Islet precursor cell (in vitro differentiated cells): Measurements from ENCODE around the gene TAF6.

ENCODE experiments used
- DNase-seq: peaks from one replicate; pipeline ENCODE4 v3.0.0-alpha.2; 2018

The TAF6 gene

GRCh38 chr7:100119072-100119969, at the start of gene TAF6, which contains the start of gene CNPY4:
Gene TAF6, minus strand, starts transcription at chr7:100119358. Its CDS starts 5,149 bp downstream, at chr7:100114209.
Gene CNPY4, plus strand, starts transcription at chr7:100119634. Its CDS starts 111 bp downstream, at chr7:100119745.
- DNase-seq = peak; percentile 96

- peak; percentile 51 for DNase-seq
Observed at GRCh38 chr7:100167912-100168323, 48.8 kb upstream of the TAF6 start.

- peak; percentile 51 for DNase-seq
Observed at GRCh38 chr7:100166970-100167911, 48.1 kb upstream of the TAF6 start.

- DNase-seq = no peak
Observed at GRCh38 chr7:100166317-100166940, 47.3 kb upstream of the TAF6 start.

GRCh38 chr7:100163871-100164270, 44.7 kb upstream of the TAF6 start:
- no peak for DNase-seq

GRCh38 chr7:100163006-100163531, 43.9 kb upstream of the TAF6 start:
- peak; percentile 81 for DNase-seq

- DNase-seq = no peak
Observed at GRCh38 chr7:100160067-100160466, 40.9 kb upstream of the TAF6 start.

- no peak for DNase-seq
Observed at GRCh38 chr7:100159099-100159623, 40.0 kb upstream of the TAF6 start.

GRCh38 chr7:100158229-100159098, 39.3 kb upstream of the TAF6 start, which contains the start of gene TRAPPC14:
Gene TRAPPC14, minus strand, starts transcription at chr7:100158723. Its CDS starts 224 bp downstream, at chr7:100158499.
- peak; percentile 96 for DNase-seq

- DNase-seq = peak; percentile 93
Observed at GRCh38 chr7:100157334-100158228, 38.4 kb upstream of the TAF6 start.

- no peak for DNase-seq
Observed at GRCh38 chr7:100157069-100157333, 37.8 kb upstream of the TAF6 start.

- DNase-seq = peak; percentile 54
Observed at GRCh38 chr7:100156331-100157068, 37.3 kb upstream of the TAF6 start.

- no peak for DNase-seq
Observed at GRCh38 chr7:100155553-100156317, 36.6 kb upstream of the TAF6 start.

GRCh38 chr7:100154651-100155491, 35.7 kb upstream of the TAF6 start:
- DNase-seq = no peak

- no peak for DNase-seq
Observed at GRCh38 chr7:100153708-100154535, 34.8 kb upstream of the TAF6 start.

- DNase-seq = no peak
Observed at GRCh38 chr7:100152937-100153666, 33.9 kb upstream of the TAF6 start.
